A549 (cell line): ENCODE data around the gene IP6K3. TPM values are rescaled to one million over a fixed set of nuclear protein-coding genes. Genes with fewer than 3 reads are reported as not detected.

Experiments used
- ATAC-seq, 2 experiments: fragments of 200-7000 bp in 1 of 2; fragments of >200 bp in 1 of 2; cut with Nextera tagmentation in 1 of 2; cut with Tn5 transposase in 1 of 2; 3 replicates each; pipeline versions ENCODE4 v1.8.0 to v1.9.1; 2018 to 2020; ENCODE audit warnings: mild to moderate bottlenecking in 1 of 2, moderate library complexity in 1 of 2
- CTCF ChIA-PET: fragments of 300-600 bp; sonication (Branson Sonifier 250); formaldehyde crosslinking; extraction: SDS; loops from one replicate; lab custom pipeline; 2021; ENCODE audit warnings: antibody characterized with exemption, inconsistent platforms; lab: Yijun Ruan, JAX
- POLR2A ChIA-PET: fragments of 350-600 bp; formaldehyde crosslinking; extraction: SDS; loops from one replicate; lab custom pipeline; 2021; ENCODE audit warnings: antibody characterized with exemption, inconsistent platforms; lab: Yijun Ruan, JAX
- DNase-seq, 2 experiments: peaks; one replicate each; pipeline versions ENCODE4 v3.0.0 to v3.0.0-alpha.2; 2011 to 2016; ENCODE audit warnings: low read depth in 1 of 2, low spot score in 1 of 2
- FAIRE-seq: peaks from 2 replicates; lab custom pipeline; 2011; peaks lifted over from hg19 to GRCh38; lab: Jason Lieb, UNC
- H3K27ac ChIP-seq, 2 experiments: fragments of >200 bp; sonication (Bioruptor Twin); formaldehyde crosslinking; 3 replicates each; pipeline ENCODE4 v1.5.1; 2016 to 2017
- H3K4me1 ChIP-seq: fragments of >200 bp; sonication (Bioruptor Twin); formaldehyde crosslinking; 3 replicates; pipeline ENCODE4 v1.6.1; 2016
- H3K4me2 ChIP-seq: fragments of >200 bp; sonication (Bioruptor Twin); formaldehyde crosslinking; 3 replicates; pipeline ENCODE4 v1.6.1; 2016
- H3K4me3 ChIP-seq: fragments of >200 bp; sonication (Bioruptor Twin); formaldehyde crosslinking; 3 replicates; pipeline ENCODE4 v1.5.1; 2016
- H3K9me3 ChIP-seq: fragments of >200 bp; sonication (Bioruptor Twin); formaldehyde crosslinking; 3 replicates; pipeline ENCODE4 v1.6.1; 2016
- CBX2 ChIP-seq: fragments of 200-600 bp; sonication (generic); IDR thresholded peaks from 2 replicates; pipeline ENCODE4 v1.6.1; 2016; ENCODE audit warnings: low read depth, mild to moderate bottlenecking, borderline replicate concordance
- CHD4 ChIP-seq: fragments of 200-600 bp; sonication (generic); IDR thresholded peaks from 2 replicates; pipeline ENCODE4 v1.6.1; 2016; ENCODE audit warnings: antibody characterized with exemption, mild to moderate bottlenecking, borderline replicate concordance
- HOXB5 ChIP-seq: fragments of 250-450 bp; sonication (Bioruptor Pico); IDR thresholded peaks from 2 replicates; pipeline ENCODE4 v1.5.0; 2020; ENCODE audit warnings: mild to moderate bottlenecking, moderate library complexity
- KDM1A ChIP-seq: fragments of 200-600 bp; sonication (generic); IDR thresholded peaks from 2 replicates; pipeline ENCODE4 v1.6.1; 2016; ENCODE audit warnings: low read depth, mild to moderate bottlenecking
- KDM5A ChIP-seq: fragments of 200-600 bp; sonication (generic); IDR thresholded peaks from 2 replicates; pipeline ENCODE4 v1.6.1; 2016; ENCODE audit warnings: antibody characterized with exemption, mild to moderate bottlenecking
- NPAS2 ChIP-seq: fragments of 250-450 bp; sonication (Bioruptor Pico); IDR thresholded peaks from 2 replicates; pipeline ENCODE4 v1.8.0; 2022; ENCODE audit warnings: mild to moderate bottlenecking, moderate library complexity, borderline replicate concordance
- POLR2A ChIP-seq: IDR thresholded peaks from 2 replicates; pipeline ENCODE4 v1.6.1; 2012; ENCODE audit warnings: mild to moderate bottlenecking, low read length
- RAD21 ChIP-seq, 2 experiments: fragments of >200 bp in 1 of 2; sonication (Bioruptor Twin) in 1 of 2; formaldehyde crosslinking in 1 of 2; IDR thresholded peaks in 1 of 2; conservative IDR thresholded peaks in 1 of 2; 2 replicates in 1 of 2; 3 replicates in 1 of 2; pipeline ENCODE4 v1.6.1; 2012 to 2018; ENCODE audit warnings: inconsistent platforms in 1 of 2
- SMC3 ChIP-seq: fragments of >200 bp; sonication (Bioruptor Twin); formaldehyde crosslinking; IDR thresholded peaks from 3 replicates; pipeline ENCODE4 v1.6.1; 2018; ENCODE audit warnings: inconsistent platforms
- SREBF2 ChIP-seq: fragments of 450-650 bp; IDR thresholded peaks from 2 replicates; pipeline ENCODE4 v1.6.1; 2014; ENCODE audit warnings: mild to moderate bottlenecking, moderate library complexity
- TFCP2L1 ChIP-seq: fragments of 250-450 bp; sonication (Bioruptor Pico); IDR thresholded peaks from 2 replicates; pipeline ENCODE4 v1.5.0; 2021; ENCODE audit warnings: mild to moderate bottlenecking
- TP53 ChIP-seq: fragments of 250-450 bp; sonication (Bioruptor Pico); IDR thresholded peaks from 2 replicates; pipeline ENCODE4 v1.5.0; 2021; ENCODE audit warnings: mild to moderate bottlenecking, moderate library complexity
- ZFP36 ChIP-seq: fragments of 450-650 bp; IDR thresholded peaks from 2 replicates; pipeline ENCODE4 v1.6.1; 2014; ENCODE audit warnings: borderline replicate concordance; ENCODE audit not compliant: partially characterized antibody
- ZSCAN20 ChIP-seq: fragments of 250-450 bp; sonication (Bioruptor Pico); IDR thresholded peaks from 2 replicates; pipeline ENCODE4 v1.8.0; 2022; ENCODE audit warnings: mild to moderate bottlenecking, moderate library complexity
- WGBS: methylation state at CpG from one replicate; pipeline ENCODE4 v1.1.6; 2017; ENCODE audit errors: missing lambda C conversion rate; 5-methylcytosine and 5-hydroxymethylcytosine counted together
- polyA plus RNA-seq, 4 experiments: library from polyadenylated mRNA; depleted of rRNA in 3 of 4; stranded (reverse); fragments of >200 nt; fragmentation: RNase III in 1 of 4; extraction: RNeasy Plus Mini Kit Qiagen cat#74134 plus additional on column Dnase treatment in 1 of 4; gene quantifications; 2 replicates in 3 of 4; 3 replicates in 1 of 4; pipeline ENCODE4 v1.2.3, GENCODE V29; 2011 to 2017
- TF ChIP-seq, protein P1 (sequence below): fragments of >200 bp; sonication (Bioruptor Twin); formaldehyde crosslinking; IDR thresholded peaks from 3 replicates; pipeline ENCODE4 v1.5.1; 2016
- TF ChIP-seq, protein P2 (sequence below): fragments of 200-600 bp; sonication (generic); IDR thresholded peaks from 2 replicates; pipeline ENCODE4 v1.6.1; 2016; ENCODE audit warnings: antibody characterized with exemption, mild to moderate bottlenecking, moderate library complexity
- TF ChIP-seq, protein P3 (sequence below): fragments of 150-350 bp; IDR thresholded peaks from 2 replicates; pipeline ENCODE4 v1.6.1; 2014; ENCODE audit warnings: low read depth, mild to moderate bottlenecking, low read length
- TF ChIP-seq, protein P4 (sequence below): IDR thresholded peaks from 2 replicates; pipeline ENCODE4 v1.6.1; 2012
- TF ChIP-seq, protein P5 (sequence below): IDR thresholded peaks from 2 replicates; pipeline ENCODE4 v1.6.1; 2012

Gene IP6K3
- polyA plus RNA-seq, 2 of the 4 experiments (the other 2 are of a cell fraction) = 0.03 to 0.12 TPM

DNA sequence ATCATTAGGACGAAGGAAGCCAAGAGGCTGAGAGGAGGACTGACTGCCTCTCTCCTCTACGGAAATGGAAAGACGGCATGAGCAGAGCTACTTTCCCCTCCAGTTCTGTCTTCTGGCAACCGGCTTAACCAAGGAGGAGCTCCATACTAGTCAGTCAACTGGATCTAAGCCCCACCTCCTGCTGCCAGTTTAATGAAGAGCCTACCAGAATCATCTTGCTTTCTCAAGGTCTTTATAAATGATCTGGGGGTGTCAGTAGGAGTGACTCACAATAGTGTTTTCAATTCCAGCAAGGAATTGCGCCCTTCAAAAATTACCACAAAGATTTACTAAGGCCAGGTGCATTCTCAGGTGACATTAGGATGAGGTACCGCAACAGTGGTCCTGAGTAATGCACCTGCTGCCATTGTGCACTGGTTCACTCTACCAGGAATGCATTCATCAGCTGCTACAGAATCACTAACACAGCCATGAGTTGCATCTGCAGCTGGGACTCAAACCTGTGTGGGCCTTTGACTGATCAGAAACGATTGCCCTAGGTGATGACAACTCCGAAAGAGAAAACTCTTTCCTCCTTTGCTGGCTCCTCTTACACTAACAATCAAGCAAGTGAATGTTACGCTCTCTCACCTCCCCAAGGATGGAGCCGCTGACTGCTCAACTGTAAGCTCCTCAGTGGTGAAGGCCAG, 38.0 kb downstream of the IP6K3 start:
- ChIA-PET POLR2A (no interaction called here), CTCF (interaction anchor here (1.0 to 12.6 kb wide), 6 partner anchors 8 to 446 kb away, joined by 3 to 177 read pairs (median 6); no protein-coding TSS in a partner anchor)
- ATAC-seq (no peak), FAIRE-seq (no peak), DNase-seq (no peak)
- H3K4me1 ChIP-seq = peaks cover 10% of the 10 kb centered on the region; the same call in 2 of the 3 replicates
- no peak for TF ChIP-seq ZFP36
- TF ChIP-seq CBX2 = no peak
- TF ChIP-seq, protein P1, sequence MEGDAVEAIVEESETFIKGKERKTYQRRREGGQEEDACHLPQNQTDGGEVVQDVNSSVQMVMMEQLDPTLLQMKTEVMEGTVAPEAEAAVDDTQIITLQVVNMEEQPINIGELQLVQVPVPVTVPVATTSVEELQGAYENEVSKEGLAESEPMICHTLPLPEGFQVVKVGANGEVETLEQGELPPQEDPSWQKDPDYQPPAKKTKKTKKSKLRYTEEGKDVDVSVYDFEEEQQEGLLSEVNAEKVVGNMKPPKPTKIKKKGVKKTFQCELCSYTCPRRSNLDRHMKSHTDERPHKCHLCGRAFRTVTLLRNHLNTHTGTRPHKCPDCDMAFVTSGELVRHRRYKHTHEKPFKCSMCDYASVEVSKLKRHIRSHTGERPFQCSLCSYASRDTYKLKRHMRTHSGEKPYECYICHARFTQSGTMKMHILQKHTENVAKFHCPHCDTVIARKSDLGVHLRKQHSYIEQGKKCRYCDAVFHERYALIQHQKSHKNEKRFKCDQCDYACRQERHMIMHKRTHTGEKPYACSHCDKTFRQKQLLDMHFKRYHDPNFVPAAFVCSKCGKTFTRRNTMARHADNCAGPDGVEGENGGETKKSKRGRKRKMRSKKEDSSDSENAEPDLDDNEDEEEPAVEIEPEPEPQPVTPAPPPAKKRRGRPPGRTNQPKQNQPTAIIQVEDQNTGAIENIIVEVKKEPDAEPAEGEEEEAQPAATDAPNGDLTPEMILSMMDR = no peak
- TF ChIP-seq SMC3 = no peak
- TF ChIP-seq, protein P2, sequence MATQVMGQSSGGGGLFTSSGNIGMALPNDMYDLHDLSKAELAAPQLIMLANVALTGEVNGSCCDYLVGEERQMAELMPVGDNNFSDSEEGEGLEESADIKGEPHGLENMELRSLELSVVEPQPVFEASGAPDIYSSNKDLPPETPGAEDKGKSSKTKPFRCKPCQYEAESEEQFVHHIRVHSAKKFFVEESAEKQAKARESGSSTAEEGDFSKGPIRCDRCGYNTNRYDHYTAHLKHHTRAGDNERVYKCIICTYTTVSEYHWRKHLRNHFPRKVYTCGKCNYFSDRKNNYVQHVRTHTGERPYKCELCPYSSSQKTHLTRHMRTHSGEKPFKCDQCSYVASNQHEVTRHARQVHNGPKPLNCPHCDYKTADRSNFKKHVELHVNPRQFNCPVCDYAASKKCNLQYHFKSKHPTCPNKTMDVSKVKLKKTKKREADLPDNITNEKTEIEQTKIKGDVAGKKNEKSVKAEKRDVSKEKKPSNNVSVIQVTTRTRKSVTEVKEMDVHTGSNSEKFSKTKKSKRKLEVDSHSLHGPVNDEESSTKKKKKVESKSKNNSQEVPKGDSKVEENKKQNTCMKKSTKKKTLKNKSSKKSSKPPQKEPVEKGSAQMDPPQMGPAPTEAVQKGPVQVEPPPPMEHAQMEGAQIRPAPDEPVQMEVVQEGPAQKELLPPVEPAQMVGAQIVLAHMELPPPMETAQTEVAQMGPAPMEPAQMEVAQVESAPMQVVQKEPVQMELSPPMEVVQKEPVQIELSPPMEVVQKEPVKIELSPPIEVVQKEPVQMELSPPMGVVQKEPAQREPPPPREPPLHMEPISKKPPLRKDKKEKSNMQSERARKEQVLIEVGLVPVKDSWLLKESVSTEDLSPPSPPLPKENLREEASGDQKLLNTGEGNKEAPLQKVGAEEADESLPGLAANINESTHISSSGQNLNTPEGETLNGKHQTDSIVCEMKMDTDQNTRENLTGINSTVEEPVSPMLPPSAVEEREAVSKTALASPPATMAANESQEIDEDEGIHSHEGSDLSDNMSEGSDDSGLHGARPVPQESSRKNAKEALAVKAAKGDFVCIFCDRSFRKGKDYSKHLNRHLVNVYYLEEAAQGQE = no peak
- TF ChIP-seq POLR2A = no peak
- no peak for TF ChIP-seq KDM5A
- TF ChIP-seq SREBF2 = no peak
- TF ChIP-seq CHD4 = no peak
- TF ChIP-seq, protein P3, sequence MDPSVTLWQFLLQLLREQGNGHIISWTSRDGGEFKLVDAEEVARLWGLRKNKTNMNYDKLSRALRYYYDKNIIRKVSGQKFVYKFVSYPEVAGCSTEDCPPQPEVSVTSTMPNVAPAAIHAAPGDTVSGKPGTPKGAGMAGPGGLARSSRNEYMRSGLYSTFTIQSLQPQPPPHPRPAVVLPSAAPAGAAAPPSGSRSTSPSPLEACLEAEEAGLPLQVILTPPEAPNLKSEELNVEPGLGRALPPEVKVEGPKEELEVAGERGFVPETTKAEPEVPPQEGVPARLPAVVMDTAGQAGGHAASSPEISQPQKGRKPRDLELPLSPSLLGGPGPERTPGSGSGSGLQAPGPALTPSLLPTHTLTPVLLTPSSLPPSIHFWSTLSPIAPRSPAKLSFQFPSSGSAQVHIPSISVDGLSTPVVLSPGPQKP = no peak
- TF ChIP-seq RAD21 (conservative IDR thresholded peaks at IDR 0.05 in 1 of 2, IDR thresholded peaks at IDR 0.05 in 1 of 2) = no peak
- TF ChIP-seq, protein P4, sequence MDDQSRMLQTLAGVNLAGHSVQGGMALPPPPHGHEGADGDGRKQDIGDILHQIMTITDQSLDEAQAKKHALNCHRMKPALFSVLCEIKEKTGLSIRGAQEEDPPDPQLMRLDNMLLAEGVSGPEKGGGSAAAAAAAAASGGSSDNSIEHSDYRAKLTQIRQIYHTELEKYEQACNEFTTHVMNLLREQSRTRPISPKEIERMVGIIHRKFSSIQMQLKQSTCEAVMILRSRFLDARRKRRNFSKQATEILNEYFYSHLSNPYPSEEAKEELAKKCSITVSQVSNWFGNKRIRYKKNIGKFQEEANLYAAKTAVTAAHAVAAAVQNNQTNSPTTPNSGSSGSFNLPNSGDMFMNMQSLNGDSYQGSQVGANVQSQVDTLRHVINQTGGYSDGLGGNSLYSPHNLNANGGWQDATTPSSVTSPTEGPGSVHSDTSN = no peak
- no peak for TF ChIP-seq KDM1A
- TF ChIP-seq TFCP2L1 (CRISPR knock-in tag) = no peak
- no peak for TF ChIP-seq NPAS2 (CRISPR knock-in tag)
- TF ChIP-seq HOXB5 = no peak
- TF ChIP-seq TP53 (CRISPR knock-in tag) = no peak
- TF ChIP-seq ZSCAN20 = no peak
- TF ChIP-seq, protein P5, sequence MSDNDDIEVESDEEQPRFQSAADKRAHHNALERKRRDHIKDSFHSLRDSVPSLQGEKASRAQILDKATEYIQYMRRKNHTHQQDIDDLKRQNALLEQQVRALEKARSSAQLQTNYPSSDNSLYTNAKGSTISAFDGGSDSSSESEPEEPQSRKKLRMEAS = no peak
- WGBS = 94% methylated on average over 10 of the region's 10 CpGs
- no peak overlapping the region for H3K4me3 ChIP-seq
- H3K27ac ChIP-seq = no peak overlapping the region
- H3K9me3 ChIP-seq = no peaks in the 10 kb centered on the region
- no peak overlapping the region for H3K4me2 ChIP-seq
